Loucy (cell line): ENCODE data around the gene PCA3.

ENCODE experiments used
- EZH2phosphoT487 ChIP-seq: fragments of 200-600 bp; IDR thresholded peaks from 2 replicates; pipeline ENCODE4 v1.6.1; 2018; ENCODE audit warnings: antibody characterized with exemption, mild to moderate bottlenecking, moderate library complexity, borderline replicate concordance
- TF ChIP-seq, protein P1 (sequence below): fragments of 200-600 bp; sonication (generic); conservative IDR thresholded peaks from 2 replicates; pipeline ENCODE4 v1.5.1; 2014; ENCODE audit warnings: mild to moderate bottlenecking, antibody characterized with exemption, low read length

GRCh38 chr9:76741524-76741923 lies 22.7 kb upstream of the PCA3 start:
- TF ChIP-seq, protein P1, sequence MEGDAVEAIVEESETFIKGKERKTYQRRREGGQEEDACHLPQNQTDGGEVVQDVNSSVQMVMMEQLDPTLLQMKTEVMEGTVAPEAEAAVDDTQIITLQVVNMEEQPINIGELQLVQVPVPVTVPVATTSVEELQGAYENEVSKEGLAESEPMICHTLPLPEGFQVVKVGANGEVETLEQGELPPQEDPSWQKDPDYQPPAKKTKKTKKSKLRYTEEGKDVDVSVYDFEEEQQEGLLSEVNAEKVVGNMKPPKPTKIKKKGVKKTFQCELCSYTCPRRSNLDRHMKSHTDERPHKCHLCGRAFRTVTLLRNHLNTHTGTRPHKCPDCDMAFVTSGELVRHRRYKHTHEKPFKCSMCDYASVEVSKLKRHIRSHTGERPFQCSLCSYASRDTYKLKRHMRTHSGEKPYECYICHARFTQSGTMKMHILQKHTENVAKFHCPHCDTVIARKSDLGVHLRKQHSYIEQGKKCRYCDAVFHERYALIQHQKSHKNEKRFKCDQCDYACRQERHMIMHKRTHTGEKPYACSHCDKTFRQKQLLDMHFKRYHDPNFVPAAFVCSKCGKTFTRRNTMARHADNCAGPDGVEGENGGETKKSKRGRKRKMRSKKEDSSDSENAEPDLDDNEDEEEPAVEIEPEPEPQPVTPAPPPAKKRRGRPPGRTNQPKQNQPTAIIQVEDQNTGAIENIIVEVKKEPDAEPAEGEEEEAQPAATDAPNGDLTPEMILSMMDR: no peak
- TF ChIP-seq EZH2phosphoT487: no peak
